Activated CD4-positive, alpha-beta memory T cell treated with anti-CD3 and anti-CD28 coated beads for 36 hours (primary cell): ENCODE results near the gene SMOC2. TPM values are rescaled to one million over a fixed set of nuclear protein-coding genes. Genes with fewer than 3 reads are reported as not detected.

Experiments used
- CTCF ChIA-PET: fragments of 350-600 bp; sonication (Branson Sonifier 250); formaldehyde crosslinking; loops from one replicate; lab custom pipeline; 2021; ENCODE audit warnings: antibody characterized with exemption, inconsistent platforms; lab: Charles Lee
- POLR2A ChIA-PET: fragments of 350-600 bp; sonication (Branson Sonifier 250); formaldehyde crosslinking; loops from one replicate; lab custom pipeline; 2021; ENCODE audit warnings: antibody characterized with exemption; lab: Charles Lee
- DNase-seq: peaks from one replicate; pipeline ENCODE4 v3.0.0-alpha.2; 2020
- H3K27ac Mint-ChIP-seq: one replicate; pipeline ENCODE4 v1.8.0; 2021; ENCODE audit warnings: mixed read lengths
- H3K27me3 Mint-ChIP-seq: one replicate; pipeline ENCODE4 v1.8.0; 2021; ENCODE audit warnings: mixed read lengths
- H3K36me3 Mint-ChIP-seq: one replicate; pipeline ENCODE4 v1.8.0; 2021; ENCODE audit warnings: mixed read lengths
- H3K4me1 Mint-ChIP-seq: one replicate; pipeline ENCODE4 v1.8.0; 2021; ENCODE audit warnings: low read depth, mixed read lengths
- H3K4me3 Mint-ChIP-seq: one replicate; pipeline ENCODE4 v1.8.0; 2021; ENCODE audit warnings: mild to moderate bottlenecking, mixed read lengths
- H3K9me3 Mint-ChIP-seq: one replicate; pipeline ENCODE4 v1.8.0; 2021; ENCODE audit warnings: mixed read lengths
- intact Hi-C: fragments of 100-400 bp; cut with micrococcal nuclease; formaldehyde crosslinking; loops from one replicate; pipeline ENCODE4 v1.15.1; 2023
- total RNA-seq, 2 experiments: library from RNA; stranded (reverse); gene quantifications; one replicate each; pipeline ENCODE4 v1.2.3, GENCODE V29; 2021

The SMOC2 gene
- total RNA-seq, 2 experiments from 2014 or later: not detected

- Mint-ChIP-seq H3K36me3 (no peaks in the 10 kb centered on the region), H3K4me1 (no peaks in the 10 kb centered on the region), H3K4me3 (no peak overlapping the region), H3K9me3 (no peaks in the 10 kb centered on the region), H3K27ac (no peak overlapping the region), H3K27me3 (peaks cover 2% of the 10 kb centered on the region)
- intact Hi-C loops: no loop called here
- ChIA-PET POLR2A (no interaction called here), CTCF (no interaction called here)
- DNase-seq: no peak
These were observed 23.1 kb upstream of the SMOC2 start for GRCh38 chr6:168417679-168418557.

GRCh38 chr6:168418711-168419121, 22.3 kb upstream of the SMOC2 start:
- H3K27me3 Mint-ChIP-seq: peaks cover 2% of the 10 kb centered on the region
- no peaks in the 10 kb centered on the region for H3K36me3 Mint-ChIP-seq
- H3K9me3 Mint-ChIP-seq: no peaks in the 10 kb centered on the region
- CTCF ChIA-PET: interaction anchor here (0.7 kb wide), 1 partner anchor 257 kb away, joined by 3 read pairs; no protein-coding TSS in a partner anchor
- H3K4me1 Mint-ChIP-seq: no peaks in the 10 kb centered on the region
- POLR2A ChIA-PET: no interaction called here
- intact Hi-C loops: no loop called here
- no peak overlapping the region for H3K27ac Mint-ChIP-seq
- DNase-seq: no peak
- no peak overlapping the region for H3K4me3 Mint-ChIP-seq

- no peaks in the 10 kb centered on the region for H3K9me3 Mint-ChIP-seq
- no peak for DNase-seq
- ChIA-PET CTCF (no interaction called here), POLR2A (no interaction called here)
- no peaks in the 10 kb centered on the region for H3K4me1 Mint-ChIP-seq
- intact Hi-C loops: no loop called here
- H3K36me3 Mint-ChIP-seq: no peaks in the 10 kb centered on the region
- no peak overlapping the region for H3K27ac Mint-ChIP-seq
- no peak overlapping the region for H3K4me3 Mint-ChIP-seq
- H3K27me3 Mint-ChIP-seq: peaks cover 2% of the 10 kb centered on the region
These were observed 21.4 kb upstream of the SMOC2 start for GRCh38 chr6:168419569-168419968.

- H3K4me1 Mint-ChIP-seq: no peaks in the 10 kb centered on the region
- no peak overlapping the region for H3K4me3 Mint-ChIP-seq
- no peaks in the 10 kb centered on the region for H3K9me3 Mint-ChIP-seq
- no peak overlapping the region for H3K27ac Mint-ChIP-seq
- CTCF ChIA-PET: no interaction called here
- POLR2A ChIA-PET: no interaction called here
- no peak for DNase-seq
- intact Hi-C loops: no loop called here
- H3K27me3 Mint-ChIP-seq: peaks cover 2% of the 10 kb centered on the region
- no peaks in the 10 kb centered on the region for H3K36me3 Mint-ChIP-seq
These were observed 20.9 kb upstream of the SMOC2 start for GRCh38 chr6:168420084-168420483.

GRCh38 chr6:168420706-168421105, 20.3 kb upstream of the SMOC2 start:
- Mint-ChIP-seq H3K36me3 (no peaks in the 10 kb centered on the region), H3K27ac (no peak overlapping the region), H3K9me3 (no peaks in the 10 kb centered on the region), H3K4me1 (no peaks in the 10 kb centered on the region), H3K4me3 (no peak overlapping the region), H3K27me3 (peaks cover 2% of the 10 kb centered on the region)
- intact Hi-C loops: no loop called here
- no peak for DNase-seq
- CTCF ChIA-PET: no interaction called here
- POLR2A ChIA-PET: no interaction called here

- intact Hi-C loops: no loop called here
- H3K9me3 Mint-ChIP-seq: no peaks in the 10 kb centered on the region
- no peak overlapping the region for H3K4me3 Mint-ChIP-seq
- CTCF ChIA-PET: no interaction called here
- no peak overlapping the region for H3K27ac Mint-ChIP-seq
- no peaks in the 10 kb centered on the region for H3K36me3 Mint-ChIP-seq
- no peak for DNase-seq
- peaks cover 6% of the 10 kb centered on the region for H3K27me3 Mint-ChIP-seq
- POLR2A ChIA-PET: no interaction called here
- H3K4me1 Mint-ChIP-seq: no peaks in the 10 kb centered on the region
These were observed 13.8 kb upstream of the SMOC2 start for GRCh38 chr6:168427184-168427583.

- ChIA-PET CTCF (no interaction called here), POLR2A (no interaction called here)
- no peak overlapping the region for H3K4me3 Mint-ChIP-seq
- no peaks in the 10 kb centered on the region for H3K4me1 Mint-ChIP-seq
- H3K27me3 Mint-ChIP-seq: peaks cover 11% of the 10 kb centered on the region
- H3K27ac Mint-ChIP-seq: no peak overlapping the region
- no peak for DNase-seq
- intact Hi-C loops: no loop called here
- H3K36me3 Mint-ChIP-seq: no peaks in the 10 kb centered on the region
- H3K9me3 Mint-ChIP-seq: no peaks in the 10 kb centered on the region
These were observed 12.7 kb upstream of the SMOC2 start for GRCh38 chr6:168428052-168428826.

- H3K36me3 Mint-ChIP-seq: no peaks in the 10 kb centered on the region
- DNase-seq: no peak
- no peaks in the 10 kb centered on the region for H3K9me3 Mint-ChIP-seq
- ChIA-PET POLR2A (no interaction called here), CTCF (no interaction called here)
- no peak overlapping the region for H3K4me3 Mint-ChIP-seq
- intact Hi-C loops: no loop called here
- peaks cover 11% of the 10 kb centered on the region for H3K27me3 Mint-ChIP-seq
- H3K27ac Mint-ChIP-seq: no peak overlapping the region
- no peaks in the 10 kb centered on the region for H3K4me1 Mint-ChIP-seq
These were observed 12.1 kb upstream of the SMOC2 start for GRCh38 chr6:168428863-168429262.

- intact Hi-C loops: no loop called here
- H3K9me3 Mint-ChIP-seq: no peaks in the 10 kb centered on the region
- no peaks in the 10 kb centered on the region for H3K4me1 Mint-ChIP-seq
- ChIA-PET POLR2A (interaction anchor here (0.7 kb wide), 1 partner anchor 193 kb away, joined by 3 read pairs; no protein-coding TSS in a partner anchor), CTCF (no interaction called here)
- H3K36me3 Mint-ChIP-seq: no peaks in the 10 kb centered on the region
- peaks cover 20% of the 10 kb centered on the region for H3K27me3 Mint-ChIP-seq
- no peak for DNase-seq
- no peak overlapping the region for H3K27ac Mint-ChIP-seq
- H3K4me3 Mint-ChIP-seq: no peak overlapping the region
These were observed 8.8 kb upstream of the SMOC2 start for GRCh38 chr6:168432196-168432595.

GRCh38 chr6:168433898-168434297, 7.1 kb upstream of the SMOC2 start:
- Mint-ChIP-seq H3K27me3 (peaks cover 20% of the 10 kb centered on the region), H3K4me3 (no peak overlapping the region), H3K27ac (no peak overlapping the region), H3K36me3 (no peaks in the 10 kb centered on the region), H3K4me1 (no peaks in the 10 kb centered on the region), H3K9me3 (no peaks in the 10 kb centered on the region)
- intact Hi-C loops: no loop called here
- POLR2A ChIA-PET: no interaction called here
- no peak for DNase-seq
- CTCF ChIA-PET: no interaction called here

GRCh38 chr6:168434505-168434904, 6.5 kb upstream of the SMOC2 start:
- CTCF ChIA-PET: no interaction called here
- POLR2A ChIA-PET: no interaction called here
- Mint-ChIP-seq H3K4me3 (no peak overlapping the region), H3K4me1 (no peaks in the 10 kb centered on the region), H3K27me3 (peaks cover 20% of the 10 kb centered on the region), H3K27ac (no peak overlapping the region), H3K9me3 (no peaks in the 10 kb centered on the region), H3K36me3 (no peaks in the 10 kb centered on the region)
- DNase-seq: no peak
- intact Hi-C loops: no loop called here

- Mint-ChIP-seq H3K27ac (no peak overlapping the region), H3K4me1 (no peaks in the 10 kb centered on the region), H3K36me3 (no peaks in the 10 kb centered on the region), H3K9me3 (no peaks in the 10 kb centered on the region), H3K4me3 (no peak overlapping the region), H3K27me3 (peaks cover 23% of the 10 kb centered on the region)
- intact Hi-C loops: no loop called here
- CTCF ChIA-PET: no interaction called here
- POLR2A ChIA-PET: no interaction called here
- no peak for DNase-seq
These were observed 3.2 kb upstream of the SMOC2 start for GRCh38 chr6:168437751-168438150.
